Effector memory CD8-positive, alpha-beta T cell (primary cell): ENCODE data around the gene DNAJC15.

Experiments used
- ATAC-seq: fragments of 150-1000 bp; cut with Tn5 transposase; replicated peaks from 2 replicates; pipeline ENCODE4 v1.10.0; 2021; ENCODE audit warnings: mild to moderate bottlenecking, moderate library complexity
- DNase-seq, 3 experiments: peaks; one replicate each; pipeline ENCODE4 v3.0.0; 2021
- H3K27ac Mint-ChIP-seq, 2 donors: one replicate each; pipeline ENCODE4 v1.8.0; 2022; ENCODE audit warnings: mild to moderate bottlenecking in 2 of 2, mixed read lengths in 2 of 2, moderate library complexity in 2 of 2
- H3K27me3 Mint-ChIP-seq, 2 donors: one replicate each; pipeline ENCODE4 v1.8.0; 2022; ENCODE audit warnings: mixed read lengths in 2 of 2
- H3K36me3 Mint-ChIP-seq: one replicate; pipeline ENCODE4 v1.8.0; 2022; ENCODE audit warnings: mild to moderate bottlenecking, moderate library complexity, mixed read lengths; ENCODE audit not compliant: insufficient read depth
- H3K4me1 Mint-ChIP-seq, 2 donors: one replicate each; pipeline ENCODE4 v1.8.0; 2022; ENCODE audit warnings: low read depth in 2 of 2, mixed read lengths in 2 of 2
- H3K4me3 Mint-ChIP-seq, 2 donors: one replicate each; pipeline ENCODE4 v1.8.0; 2022; ENCODE audit warnings: mild to moderate bottlenecking in 2 of 2, mixed read lengths in 2 of 2, moderate library complexity in 2 of 2
- H3K9me3 Mint-ChIP-seq, 2 donors: one replicate each; pipeline ENCODE4 v1.8.0; 2022; ENCODE audit warnings: mixed read lengths in 2 of 2

The DNAJC15 gene

DNA sequence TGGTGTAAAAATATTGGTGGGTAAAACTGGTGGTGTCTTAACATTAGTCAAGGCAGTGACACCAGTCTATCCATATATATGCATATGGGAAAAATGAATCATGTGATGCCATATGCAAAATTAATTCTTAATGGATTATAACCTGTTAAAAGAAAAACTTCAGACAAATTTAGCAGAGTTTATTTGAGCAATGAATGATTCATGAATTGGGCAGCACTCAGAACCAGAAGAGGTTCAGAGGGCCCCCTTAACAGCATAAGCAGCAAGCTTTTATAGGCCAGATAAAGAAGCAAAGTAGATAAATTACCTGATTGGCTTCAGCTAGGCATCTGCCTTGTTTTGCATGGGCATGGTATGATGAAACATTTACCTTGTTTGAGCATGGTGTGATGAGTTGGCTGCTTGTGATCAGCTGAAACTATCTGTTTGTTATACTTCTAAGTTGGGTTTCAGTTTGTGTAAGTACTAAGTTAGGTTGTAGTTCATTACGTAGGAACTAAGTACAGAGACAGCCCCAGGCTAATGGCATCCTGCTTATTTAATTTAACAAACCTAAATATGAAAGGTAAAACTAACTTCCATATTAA is 66.6 kb downstream of the DNAJC15 start:
- H3K27ac Mint-ChIP-seq, result no peak overlapping the region
- DNase-seq, result no peak
- ATAC-seq, result no peak
- peaks cover 4% of the 10 kb centered on the region for H3K36me3 Mint-ChIP-seq
- H3K9me3 Mint-ChIP-seq, result no peaks in the 10 kb centered on the region
- H3K27me3 Mint-ChIP-seq, result no peaks in the 10 kb centered on the region
- no peak overlapping the region for H3K4me3 Mint-ChIP-seq
- peaks cover 5 to 21% of the 10 kb centered on the region in 2 donors for H3K4me1 Mint-ChIP-seq

DNA sequence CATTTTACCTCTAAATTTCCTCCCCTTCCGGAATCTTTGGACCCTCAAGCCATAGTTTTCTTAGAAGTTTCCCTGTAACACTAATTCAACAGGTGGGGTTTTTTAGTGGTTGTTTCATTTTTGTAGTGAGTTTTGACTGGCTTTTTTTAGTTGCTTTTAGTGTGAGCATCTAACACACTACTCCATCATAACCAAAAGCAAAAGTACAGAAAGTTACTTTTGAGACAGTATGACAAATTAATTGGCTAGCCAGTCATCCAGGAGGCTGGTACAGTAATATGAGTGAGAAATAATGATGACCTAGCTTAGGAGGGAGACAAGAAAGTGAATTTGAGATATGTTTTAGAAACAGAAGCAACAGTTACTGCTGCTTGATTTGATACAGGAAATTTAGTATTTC is 71.5 kb downstream of the DNAJC15 start:
- H3K4me3 Mint-ChIP-seq, result no peak overlapping the region

DNA sequence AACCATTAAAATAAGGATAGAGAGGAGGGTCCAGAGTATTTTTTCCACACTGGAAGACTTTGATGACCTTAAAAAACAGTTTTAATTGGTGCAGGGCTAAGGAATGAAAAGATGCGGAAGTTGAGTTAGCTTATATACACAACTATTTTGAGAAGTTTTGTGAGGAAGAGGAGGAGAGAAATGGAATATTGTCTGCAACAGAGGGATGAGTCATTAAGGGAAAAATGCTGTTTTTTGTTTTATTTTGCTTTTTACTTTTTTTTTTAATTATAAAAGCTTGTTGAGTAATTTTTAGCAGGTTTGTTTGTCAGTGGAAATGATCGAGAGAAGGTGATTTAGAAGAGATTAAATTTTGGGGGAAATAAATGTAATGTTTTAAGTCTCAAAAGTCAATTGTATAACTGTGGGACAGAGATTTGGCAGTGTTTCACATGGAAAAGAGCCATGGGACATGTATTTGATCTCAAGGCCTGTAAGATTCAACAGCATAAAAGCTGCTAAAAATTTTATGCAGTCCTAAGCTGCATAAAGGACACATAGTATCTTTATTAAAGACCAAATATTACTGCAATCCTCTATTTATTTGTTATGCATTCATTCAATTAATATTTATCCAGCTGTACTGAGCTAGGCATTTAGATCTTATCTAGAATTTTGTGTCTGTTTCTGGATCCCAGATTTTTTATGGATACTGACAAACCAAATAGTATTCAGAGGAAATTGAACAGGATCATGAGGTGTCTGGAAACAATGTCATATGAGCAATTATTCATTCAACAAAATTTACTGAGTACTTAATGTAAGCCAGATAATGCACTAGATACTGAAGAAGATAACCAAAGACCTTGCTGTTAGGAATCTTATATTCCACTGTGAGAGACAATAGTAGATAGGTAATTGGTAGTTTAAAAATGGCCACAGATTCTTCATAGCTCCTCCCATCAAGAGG is 72.7 kb downstream of the DNAJC15 start:
- DNase-seq (no peak), ATAC-seq (no peak)
- Mint-ChIP-seq H3K4me1 (peaks cover 6 to 20% of the 10 kb centered on the region in 2 donors), H3K27me3 (no peaks in the 10 kb centered on the region), H3K9me3 (no peaks in the 10 kb centered on the region), H3K36me3 (peaks cover 4% of the 10 kb centered on the region), H3K27ac (no peak overlapping the region), H3K4me3 (no peak overlapping the region)

More for the DNA sequence above, 71.5 kb downstream of the DNAJC15 start:
- peaks cover 4% of the 10 kb centered on the region for H3K36me3 Mint-ChIP-seq
- no peak overlapping the region for H3K27ac Mint-ChIP-seq
- DNase-seq, result no peak
- H3K27me3 Mint-ChIP-seq, result no peaks in the 10 kb centered on the region
- no peaks in the 10 kb centered on the region for H3K9me3 Mint-ChIP-seq
- no peak for ATAC-seq
- peaks cover 3 to 15% of the 10 kb centered on the region in 2 donors for H3K4me1 Mint-ChIP-seq

DNA sequence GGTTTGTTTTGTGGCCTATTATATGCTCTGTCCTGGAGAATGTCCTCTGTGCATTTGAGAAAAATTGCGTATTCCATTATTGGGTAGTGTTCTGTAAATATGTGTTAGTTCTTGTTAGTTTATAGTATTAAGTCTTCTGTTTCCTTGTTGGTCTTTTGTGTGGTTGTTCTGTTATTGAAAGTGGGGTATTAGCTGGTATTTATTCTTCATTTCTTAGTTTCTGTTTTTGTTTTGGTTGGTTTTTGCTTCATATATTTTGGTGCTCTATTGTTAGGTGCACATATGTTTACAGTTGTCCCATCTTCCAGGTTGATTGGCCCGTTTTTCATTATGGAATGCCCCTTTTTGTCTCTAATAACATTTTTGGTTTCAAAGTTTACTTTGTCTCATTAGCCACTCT is 77.3 kb downstream of the DNAJC15 start:
- Mint-ChIP-seq H3K4me1 (peaks cover 7 to 14% of the 10 kb centered on the region in 2 donors), H3K27me3 (no peaks in the 10 kb centered on the region), H3K27ac (no peak overlapping the region), H3K9me3 (no peaks in the 10 kb centered on the region), H3K4me3 (no peak overlapping the region), H3K36me3 (no peaks in the 10 kb centered on the region)
- ATAC-seq, result no peak
- no peak for DNase-seq

DNA sequence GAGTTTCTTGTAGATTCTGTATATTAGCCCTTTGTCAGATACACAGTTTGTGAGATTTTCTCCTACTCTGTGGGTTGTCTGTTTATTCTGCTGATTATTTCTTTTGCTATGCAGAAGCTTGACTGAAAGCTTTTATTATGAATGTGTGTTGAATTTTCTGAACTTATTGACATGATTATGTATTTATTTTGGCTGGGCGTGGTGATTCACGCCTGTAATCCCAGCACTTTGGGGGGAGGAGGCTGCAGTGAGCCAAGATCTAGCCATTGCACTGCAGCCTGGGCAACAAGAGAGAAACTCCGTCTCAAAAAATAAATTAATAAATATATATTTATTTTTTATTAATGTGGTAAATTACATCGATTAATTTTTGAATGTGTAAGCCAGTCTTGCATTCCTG is 78.9 kb downstream of the DNAJC15 start:
- Mint-ChIP-seq H3K9me3 (no peaks in the 10 kb centered on the region), H3K36me3 (peaks cover 3% of the 10 kb centered on the region), H3K27ac (peak overlapping the region in 1 of 2 donors; percentile 0), H3K4me3 (no peak overlapping the region), H3K4me1 (peaks cover 7 to 13% of the 10 kb centered on the region in 2 donors), H3K27me3 (no peaks in the 10 kb centered on the region)
- ATAC-seq (no peak), DNase-seq (no peak)

DNA sequence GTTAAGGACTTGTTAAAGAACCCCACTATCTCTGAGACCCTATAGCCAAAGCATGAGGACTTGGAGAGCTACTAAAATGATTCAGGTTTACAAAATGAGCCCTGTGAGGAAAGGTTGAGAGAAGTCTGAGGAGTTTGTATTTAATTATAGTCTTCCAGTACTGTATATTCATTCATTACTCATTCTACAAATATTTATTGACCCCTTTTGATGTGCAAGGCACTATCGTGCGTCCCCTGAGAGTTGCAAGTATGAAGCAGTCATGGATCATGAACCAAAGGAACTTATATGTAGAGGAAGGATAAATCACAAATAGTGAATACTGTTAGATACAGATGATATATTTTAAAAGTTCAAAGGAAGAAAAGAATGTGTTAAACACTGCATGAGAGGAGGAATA is 84.4 kb downstream of the DNAJC15 start:
- DNase-seq, result no peak
- Mint-ChIP-seq H3K27me3 (no peaks in the 10 kb centered on the region), H3K36me3 (peaks cover 6% of the 10 kb centered on the region), H3K4me1 (peaks cover 0 to under 1% of the 10 kb centered on the region in 2 donors), H3K4me3 (no peak overlapping the region), H3K27ac (no peak overlapping the region), H3K9me3 (no peaks in the 10 kb centered on the region)
- no peak for ATAC-seq

DNA sequence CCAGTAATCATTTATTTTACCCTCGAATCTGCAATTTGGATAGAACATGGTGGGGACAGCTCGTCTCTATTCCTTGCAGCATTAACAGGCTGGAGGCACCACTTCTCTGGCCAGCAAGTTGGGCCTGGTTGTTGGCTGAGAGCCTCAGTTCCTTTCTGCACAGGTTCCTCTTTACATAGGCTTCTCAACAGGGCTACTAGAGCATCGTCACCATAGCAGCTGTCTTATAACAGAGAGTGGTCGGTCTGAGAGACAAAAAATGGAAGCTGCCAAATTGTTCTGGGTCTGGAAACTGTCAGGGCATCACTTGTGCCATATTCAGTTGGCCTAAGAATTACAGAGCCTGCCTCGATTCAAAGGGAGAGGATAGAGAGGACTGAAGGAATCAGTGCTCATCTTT is 86.7 kb downstream of the DNAJC15 start:
- Mint-ChIP-seq H3K4me1 (no peaks in the 10 kb centered on the region), H3K27ac (no peak overlapping the region), H3K9me3 (no peaks in the 10 kb centered on the region), H3K27me3 (no peaks in the 10 kb centered on the region), H3K36me3 (peaks cover 6% of the 10 kb centered on the region), H3K4me3 (no peak overlapping the region)
- ATAC-seq (no peak), DNase-seq (no peak)

DNA sequence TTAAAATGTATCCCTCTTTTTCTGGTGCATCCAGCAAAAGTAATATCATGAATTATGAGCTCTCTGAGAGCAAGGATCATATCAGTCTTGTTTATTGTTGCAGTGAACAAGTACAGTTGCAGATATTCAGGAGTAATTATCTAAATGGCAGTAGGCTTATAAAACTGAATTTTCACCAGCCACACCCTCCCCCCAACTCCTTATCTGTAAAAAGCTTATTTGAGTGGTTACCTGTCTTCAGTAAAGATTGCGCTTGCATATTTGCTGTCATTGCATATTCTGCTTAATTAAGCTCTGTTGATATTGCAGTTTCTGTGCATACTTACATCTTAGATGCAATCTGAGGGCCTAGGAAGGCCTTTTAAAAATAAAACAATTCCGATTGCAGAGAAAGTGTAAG is 87.3 kb downstream of the DNAJC15 start:
- no peak for DNase-seq
- Mint-ChIP-seq H3K27ac (no peak overlapping the region), H3K4me3 (no peak overlapping the region), H3K36me3 (peaks cover 6% of the 10 kb centered on the region), H3K9me3 (no peaks in the 10 kb centered on the region), H3K4me1 (no peaks in the 10 kb centered on the region), H3K27me3 (no peaks in the 10 kb centered on the region)
- no peak for ATAC-seq

DNA sequence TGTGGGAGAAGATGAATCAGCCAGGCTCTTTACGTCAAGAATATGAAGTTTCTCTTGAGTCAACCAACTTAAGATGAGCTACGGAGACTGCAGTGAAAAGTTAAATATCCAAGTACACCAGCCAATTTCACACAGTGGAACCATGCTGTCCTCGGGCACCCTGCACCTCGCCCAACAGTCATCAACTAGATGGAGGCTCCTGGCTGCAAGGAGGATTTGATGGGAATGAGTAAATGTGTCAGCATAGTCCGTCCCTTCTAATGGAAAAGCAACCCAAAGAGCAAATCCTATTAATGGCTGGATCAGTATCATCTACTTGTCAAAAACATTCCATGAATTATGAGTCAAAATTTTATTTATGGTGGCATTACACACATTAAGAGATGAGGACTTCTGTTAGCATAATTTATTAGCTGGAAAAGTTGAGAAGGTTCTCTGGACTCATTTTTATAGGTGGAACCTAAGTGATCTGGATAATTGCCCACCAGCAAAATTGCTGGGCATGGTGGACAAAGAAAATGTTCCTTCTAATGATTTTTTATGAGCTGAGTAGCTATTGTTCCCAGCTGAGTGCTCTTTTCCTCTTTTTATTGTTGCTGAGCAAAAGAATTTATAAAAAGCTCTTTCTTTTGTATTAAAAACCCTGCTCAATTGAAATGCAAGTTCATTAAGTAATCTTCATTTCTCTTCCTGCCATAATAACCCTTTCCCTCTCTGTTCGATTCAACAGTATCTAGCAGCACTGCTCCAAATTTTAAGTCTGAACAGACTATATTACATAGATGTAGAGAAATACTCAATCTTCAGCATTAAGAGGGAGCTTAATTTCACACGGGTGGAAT is 88.4 kb downstream of the DNAJC15 start:
- no peaks in the 10 kb centered on the region for H3K4me1 Mint-ChIP-seq
- H3K9me3 Mint-ChIP-seq, result no peaks in the 10 kb centered on the region
- no peak overlapping the region for H3K4me3 Mint-ChIP-seq
- no peaks in the 10 kb centered on the region for H3K27me3 Mint-ChIP-seq
- no peak for ATAC-seq
- DNase-seq, result no peak
- H3K36me3 Mint-ChIP-seq, result peaks cover 5% of the 10 kb centered on the region
- no peak overlapping the region for H3K27ac Mint-ChIP-seq

DNA sequence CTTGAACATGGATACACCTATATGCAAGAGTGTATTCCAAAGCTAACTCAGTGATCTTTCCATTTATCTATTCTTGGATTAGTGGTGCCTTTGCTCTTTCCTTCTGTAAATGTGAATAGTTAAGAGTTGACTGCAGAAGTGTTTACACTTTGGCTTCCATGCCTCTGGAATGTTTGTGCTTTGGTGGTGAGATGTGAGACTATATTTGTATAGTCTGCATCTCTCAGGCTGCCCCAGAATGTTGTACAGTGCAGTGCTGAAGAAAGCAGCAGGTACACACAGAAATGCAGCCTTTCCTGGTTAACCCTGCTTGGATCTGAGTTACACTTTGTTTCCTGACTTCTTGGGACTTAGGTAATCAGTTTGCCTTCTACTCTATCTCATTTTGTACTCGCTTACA is 90.2 kb downstream of the DNAJC15 start:
- Mint-ChIP-seq H3K9me3 (no peaks in the 10 kb centered on the region), H3K27me3 (peaks cover 0 to 4% of the 10 kb centered on the region in 2 donors), H3K36me3 (peaks cover 3% of the 10 kb centered on the region), H3K4me3 (no peak overlapping the region), H3K27ac (no peak overlapping the region), H3K4me1 (no peaks in the 10 kb centered on the region)
- DNase-seq, result no peak
- no peak for ATAC-seq

DNA sequence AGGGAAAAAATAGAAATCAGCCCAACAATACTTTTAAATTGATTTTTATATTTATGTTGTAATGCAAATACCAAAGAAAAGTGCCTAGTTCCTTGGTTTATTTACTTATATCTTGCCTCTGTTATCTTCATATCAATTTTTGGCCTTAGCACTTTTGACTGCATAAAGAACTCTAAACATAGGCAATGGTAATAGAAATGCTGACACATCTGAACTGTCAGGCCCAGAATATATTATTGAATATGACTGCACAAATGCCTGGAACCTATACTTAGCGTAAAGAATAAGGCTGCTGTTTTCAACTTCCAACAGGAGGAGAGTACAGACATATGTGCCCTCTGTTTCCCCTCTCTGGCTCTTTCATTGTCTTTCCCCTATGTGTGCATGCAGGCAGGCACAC is 91.1 kb downstream of the DNAJC15 start:
- H3K36me3 Mint-ChIP-seq, result peaks cover under 1% of the 10 kb centered on the region

DNA sequence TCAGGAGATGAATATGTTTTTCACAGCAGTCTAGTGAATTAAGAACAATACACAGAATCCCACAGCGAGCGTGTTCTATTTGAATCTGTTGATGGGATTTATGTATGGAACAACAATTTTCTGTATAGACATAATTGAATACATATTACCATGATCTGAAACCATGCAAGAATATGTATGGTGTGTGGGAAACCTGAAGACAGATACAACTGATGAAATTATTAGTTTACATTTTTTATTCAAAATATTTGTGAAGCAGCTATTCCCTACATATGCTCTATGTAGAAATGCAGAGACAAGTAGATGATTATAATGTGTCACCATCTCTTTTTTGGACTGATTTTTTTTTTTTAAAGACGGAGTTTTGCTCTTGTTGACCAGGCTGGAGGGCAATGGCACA is 91.8 kb downstream of the DNAJC15 start:
- Mint-ChIP-seq H3K27ac (no peak overlapping the region), H3K9me3 (no peaks in the 10 kb centered on the region), H3K36me3 (no peaks in the 10 kb centered on the region), H3K27me3 (peaks cover 11 to 13% of the 10 kb centered on the region in 2 donors), H3K4me3 (no peak overlapping the region), H3K4me1 (no peaks in the 10 kb centered on the region)
- DNase-seq (no peak), ATAC-seq (no peak)

More for the DNA sequence above, 91.1 kb downstream of the DNAJC15 start:
- Mint-ChIP-seq H3K4me3 (no peak overlapping the region), H3K27me3 (peaks cover 6 to 7% of the 10 kb centered on the region in 2 donors), H3K4me1 (no peaks in the 10 kb centered on the region), H3K27ac (no peak overlapping the region), H3K9me3 (no peaks in the 10 kb centered on the region)
- ATAC-seq (no peak), DNase-seq (no peak)

DNA sequence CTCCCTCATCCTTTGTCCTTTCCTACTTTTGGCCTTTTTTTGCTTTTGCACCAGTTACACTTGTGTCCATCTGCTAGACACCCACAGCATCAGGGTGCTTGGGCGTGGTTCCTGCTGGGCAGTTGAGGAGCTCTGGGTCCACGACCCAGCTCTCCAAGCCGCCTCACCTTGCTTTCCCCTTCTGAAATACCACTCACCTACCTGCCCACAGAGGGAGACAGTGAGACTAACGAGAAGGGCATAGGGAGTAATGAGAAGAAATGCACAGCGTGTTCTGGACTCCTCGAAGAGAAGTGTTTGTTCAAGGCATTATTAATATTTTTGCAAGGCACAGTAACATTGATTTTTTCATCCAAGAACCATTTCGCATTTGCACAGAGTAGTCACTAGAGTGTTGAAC is 92.9 kb downstream of the DNAJC15 start:
- H3K27me3 Mint-ChIP-seq, result peaks cover 12 to 20% of the 10 kb centered on the region in 2 donors
- H3K4me1 Mint-ChIP-seq, result no peaks in the 10 kb centered on the region
- H3K27ac Mint-ChIP-seq, result no peak overlapping the region
- H3K4me3 Mint-ChIP-seq, result no peak overlapping the region
- no peaks in the 10 kb centered on the region for H3K36me3 Mint-ChIP-seq
- no peak for DNase-seq
- no peak for ATAC-seq
- no peaks in the 10 kb centered on the region for H3K9me3 Mint-ChIP-seq
